Glutamatergic neuron (in vitro differentiated cells): ENCODE measurements around the gene LCNL1. TPM values are rescaled to one million over a fixed set of nuclear protein-coding genes. Genes with fewer than 3 reads are reported as not detected.

Experiments
- DNase-seq: peaks from one replicate; pipeline ENCODE4 v3.0.0; 2022
- H3K27ac Mint-ChIP-seq: one replicate; pipeline ENCODE4 v1.8.0; 2020; ENCODE audit warnings: mild to moderate bottlenecking, mixed read lengths, inconsistent platforms; ENCODE audit not compliant: unreplicated experiment
- H3K27me3 Mint-ChIP-seq: one replicate; pipeline ENCODE4 v1.8.0; 2020; ENCODE audit warnings: mild to moderate bottlenecking, moderate library complexity, mixed read lengths, inconsistent platforms; ENCODE audit not compliant: unreplicated experiment
- H3K36me3 Mint-ChIP-seq: one replicate; pipeline ENCODE4 v1.8.0; 2020; ENCODE audit warnings: mild to moderate bottlenecking, mixed read lengths, inconsistent platforms; ENCODE audit not compliant: unreplicated experiment
- H3K4me1 Mint-ChIP-seq: one replicate; pipeline ENCODE4 v1.8.0; 2020; ENCODE audit warnings: mild to moderate bottlenecking, low read depth, mixed read lengths, inconsistent platforms; ENCODE audit not compliant: unreplicated experiment
- H3K4me3 Mint-ChIP-seq: one replicate; pipeline ENCODE4 v1.8.0; 2020; ENCODE audit warnings: mild to moderate bottlenecking, mixed read lengths, inconsistent platforms; ENCODE audit not compliant: unreplicated experiment
- H3K9me3 Mint-ChIP-seq: one replicate; pipeline ENCODE4 v1.8.0; 2020; ENCODE audit warnings: mild to moderate bottlenecking, moderate library complexity, mixed read lengths, inconsistent platforms; ENCODE audit not compliant: unreplicated experiment
- CTCF ChIP-seq: fragments of 200-600 bp; sonication (generic); IDR thresholded peaks from one replicate; pipeline ENCODE4 v1.5.0; 2021; ENCODE audit not compliant: partially characterized antibody, unreplicated experiment
- long read RNA-seq: library from polyadenylated mRNA; unstranded; transcript quantifications from one replicate; pipeline ENCODE4 v2.0.0, GENCODE V29; 2020; ENCODE audit not compliant: unreplicated experiment
- total RNA-seq: library from RNA; stranded (reverse); fragmentation: NEBNext Ultra II Directional; extraction: Animal tissue kit (Norgen Biotek cat#: 25700); gene quantifications from one replicate; pipeline ENCODE4 v1.2.1, GENCODE V29; 2021; ENCODE audit not compliant: unreplicated experiment

The LCNL1 gene
- not detected for total RNA-seq
- long read RNA-seq: 0 reads

- Mint-ChIP-seq H3K27ac (no peak within 1 kb of the TSS), H3K4me1 (peaks cover 4% of the 10 kb centered on the region), H3K27me3 (peaks cover 11% of the 10 kb centered on the region), H3K4me3 (peak within 1 kb of the TSS; percentile 43), H3K36me3 (no peaks in the 10 kb centered on the region), H3K9me3 (peaks cover 7% of the 10 kb centered on the region)
- TF ChIP-seq CTCF: no peak
- no peak for DNase-seq
Measured at GRCh38 chr9:136982232-136983051, at the start of gene LCNL1. TSS of gene LCNL1 (plus strand) at chr9:136982993. CDS start at chr9:136983587, 594 bp downstream.

GRCh38 chr9:136934277-136934676, 48.5 kb upstream of the LCNL1 start:
- no peak overlapping the region for H3K27ac Mint-ChIP-seq
- H3K4me1 Mint-ChIP-seq: no peaks in the 10 kb centered on the region
- DNase-seq: no peak
- peaks cover 8% of the 10 kb centered on the region for H3K36me3 Mint-ChIP-seq
- no peak overlapping the region for H3K4me3 Mint-ChIP-seq
- TF ChIP-seq CTCF: no peak
- H3K9me3 Mint-ChIP-seq: peaks cover 16% of the 10 kb centered on the region
- H3K27me3 Mint-ChIP-seq: peaks cover 9% of the 10 kb centered on the region

GRCh38 chr9:136935651-136936050, 47.1 kb upstream of the LCNL1 start:
- no peak overlapping the region for H3K4me3 Mint-ChIP-seq
- peaks cover 8% of the 10 kb centered on the region for H3K36me3 Mint-ChIP-seq
- H3K9me3 Mint-ChIP-seq: peaks cover 16% of the 10 kb centered on the region
- peaks cover 9% of the 10 kb centered on the region for H3K27me3 Mint-ChIP-seq
- no peaks in the 10 kb centered on the region for H3K4me1 Mint-ChIP-seq
- DNase-seq: no peak
- no peak for TF ChIP-seq CTCF
- H3K27ac Mint-ChIP-seq: no peak overlapping the region

- Mint-ChIP-seq H3K9me3 (peaks cover 16% of the 10 kb centered on the region), H3K4me1 (no peaks in the 10 kb centered on the region), H3K27me3 (peaks cover 9% of the 10 kb centered on the region), H3K27ac (no peak overlapping the region), H3K36me3 (peaks cover 8% of the 10 kb centered on the region), H3K4me3 (peak overlapping the region; percentile 38)
- TF ChIP-seq CTCF: no peak
- DNase-seq: no peak
Measured at GRCh38 chr9:136936645-136937170, 46.1 kb upstream of the LCNL1 start.
